K562 (cell line): ENCODE data around the gene QSOX2. TPM values are rescaled to one million over a fixed set of nuclear protein-coding genes. Genes with fewer than 3 reads are reported as not detected.

Source experiments
- CHD4 ChIP-seq: fragments of 200-600 bp; sonication (generic); IDR thresholded peaks from 3 replicates; pipeline ENCODE4 v1.6.1; 2012; ENCODE audit warnings: low read depth, mild to moderate bottlenecking, mixed read lengths, low read length, inconsistent platforms; ENCODE audit not compliant: insufficient read depth, insufficient replicate concordance, poor library complexity, severe bottlenecking
- CREB3L1 ChIP-seq: fragments of 450-650 bp; IDR thresholded peaks from 2 replicates; pipeline ENCODE4 v1.6.1; 2014; ENCODE audit warnings: low read depth, mild to moderate bottlenecking, moderate library complexity, borderline replicate concordance
- CXXC5 ChIP-seq: fragments of 250-450 bp; sonication (Bioruptor Pico); IDR thresholded peaks from 2 replicates; pipeline ENCODE4 v1.8.0; 2022; ENCODE audit warnings: inconsistent platforms, mild to moderate bottlenecking, moderate library complexity
- E2F3 ChIP-seq: fragments of 250-450 bp; sonication (Bioruptor Pico); IDR thresholded peaks from 2 replicates; pipeline ENCODE4 v1.4.0; 2020; ENCODE audit warnings: mild to moderate bottlenecking
- FOSL1 ChIP-seq: fragments of 200-800 bp; sonication (Bioruptor generic); conservative IDR thresholded peaks from 2 replicates; pipeline ENCODE4 v1.6.1; 2016; ENCODE audit warnings: missing genetic modification characterization, missing compliant biosample characterization
- JUND ChIP-seq, 2 experiments: IDR thresholded peaks; 2 replicates in 1 of 2; 3 replicates in 1 of 2; pipeline ENCODE4 v1.6.1; 2011; ENCODE audit warnings: borderline replicate concordance in 2 of 2, low read depth in 2 of 2, low read length in 2 of 2, improper control_type of control experiment in 1 of 2, missing biosample characterization in 1 of 2, missing genetic modification characterization in 1 of 2, missing genetic modification reagents in 1 of 2
- NR2C2 ChIP-seq, 2 experiments: fragments of 200-800 bp in 1 of 2; sonication (Bioruptor generic) in 1 of 2; sonication (generic) in 1 of 2; formaldehyde crosslinking in 1 of 2; IDR thresholded peaks; 2 replicates each; pipeline versions ENCODE4 v1.6.1 to v1.8.0; 2016 to 2022; ENCODE audit warnings: mild to moderate bottlenecking in 1 of 2, missing compliant biosample characterization in 1 of 2, missing genetic modification characterization in 1 of 2, missing genetic modification reagents in 1 of 2
- PRMT5 ChIP-seq: sonication (generic); formaldehyde crosslinking; IDR thresholded peaks from 2 replicates; pipeline ENCODE4 v1.5.0; 2020; ENCODE audit warnings: missing genetic modification reagents
- SREBF2 ChIP-seq: sonication (generic); formaldehyde crosslinking; IDR thresholded peaks from 2 replicates; pipeline ENCODE4 v1.4.0; 2020; ENCODE audit warnings: mild to moderate bottlenecking, missing genetic modification reagents
- SRSF1 ChIP-seq: fragments of 200-400 bp; formaldehyde crosslinking; IDR thresholded peaks from 2 replicates; pipeline ENCODE4 v1.6.1; 2017; ENCODE audit warnings: mild to moderate bottlenecking, low read depth, low read length, moderate library complexity
- TCF3 ChIP-seq: sonication (generic); formaldehyde crosslinking; IDR thresholded peaks from 2 replicates; pipeline ENCODE4 v1.4.0; 2020; ENCODE audit warnings: mild to moderate bottlenecking, missing genetic modification reagents
- ZC3H4 ChIP-seq: sonication (generic); formaldehyde crosslinking; IDR thresholded peaks from 2 replicates; pipeline ENCODE4 v1.9.0; 2021; ENCODE audit warnings: missing genetic modification reagents, borderline replicate concordance
- ZNF175 ChIP-seq: fragments of 200-800 bp; sonication (Bioruptor generic); IDR thresholded peaks from 2 replicates; pipeline ENCODE4 v1.6.1; 2016; ENCODE audit warnings: low read depth, mild to moderate bottlenecking, missing genetic modification characterization, missing compliant biosample characterization
- ZNF589 ChIP-seq: fragments of 200-800 bp; sonication (Bioruptor generic); IDR thresholded peaks from 2 replicates; pipeline ENCODE4 v1.6.1; 2016; ENCODE audit warnings: low read depth, missing genetic modification characterization, missing compliant biosample characterization
- ZNF778 ChIP-seq: fragments of 450-650 bp; formaldehyde crosslinking; IDR thresholded peaks from 2 replicates; pipeline ENCODE4 v1.4.0; 2020; ENCODE audit warnings: mild to moderate bottlenecking, moderate library complexity
- polyA plus RNA-seq, 8 experiments: library from polyadenylated mRNA; depleted of rRNA in 4 of 8; stranded (reverse) in 5 of 8; unstranded in 3 of 8; fragments of >200 nt; fragmentation: Nextera tagmentation in 2 of 8; fragmentation: Illumina TruSeq in 1 of 8; extraction: Ambion mirVana in 2 of 8; extraction: Trizol in 1 of 8; gene quantifications; 2 replicates each; pipeline versions ENCODE4 v1.2.1 to v1.2.3, GENCODE V29; 2011 to 2014; ENCODE audit warnings: inconsistent platforms in 1 of 8, missing spikeins in 1 of 8
- total RNA-seq, 7 experiments: library from RNA; depleted of rRNA in 6 of 7; stranded (reverse); fragments of >200 nt in 6 of 7; fragmentation: Illumina TruSeq in 2 of 7; extraction: Trizol in 2 of 7; gene quantifications; 2 replicates each; pipeline versions ENCODE4 v1.2.1 to v1.2.3, GENCODE V29; 2011 to 2021; ENCODE audit warnings: low replicate concordance in 1 of 7
- TF ChIP-seq, protein P1 (sequence below): fragments of 450-650 bp; IDR thresholded peaks from 2 replicates; pipeline ENCODE4 v1.6.1; 2018; ENCODE audit not compliant: partially characterized antibody
- TF ChIP-seq, protein P2 (sequence below): fragments of 450-650 bp; formaldehyde crosslinking; IDR thresholded peaks from 2 replicates; pipeline ENCODE4 v1.4.0; 2020; ENCODE audit warnings: mild to moderate bottlenecking, moderate library complexity
- TF ChIP-seq, protein P3 (sequence below): fragments of 250-450 bp; sonication (Bioruptor Pico); IDR thresholded peaks from 2 replicates; pipeline ENCODE4 v1.8.0; 2022; ENCODE audit warnings: inconsistent platforms

QSOX2 gene
- total and polyA plus RNA-seq, 9 of the 15 experiments (the other 6 are each of a cell fraction or from before 2014, with no cell fraction given) = 0.51 to 23.7 (median 12.7) TPM

DNA sequence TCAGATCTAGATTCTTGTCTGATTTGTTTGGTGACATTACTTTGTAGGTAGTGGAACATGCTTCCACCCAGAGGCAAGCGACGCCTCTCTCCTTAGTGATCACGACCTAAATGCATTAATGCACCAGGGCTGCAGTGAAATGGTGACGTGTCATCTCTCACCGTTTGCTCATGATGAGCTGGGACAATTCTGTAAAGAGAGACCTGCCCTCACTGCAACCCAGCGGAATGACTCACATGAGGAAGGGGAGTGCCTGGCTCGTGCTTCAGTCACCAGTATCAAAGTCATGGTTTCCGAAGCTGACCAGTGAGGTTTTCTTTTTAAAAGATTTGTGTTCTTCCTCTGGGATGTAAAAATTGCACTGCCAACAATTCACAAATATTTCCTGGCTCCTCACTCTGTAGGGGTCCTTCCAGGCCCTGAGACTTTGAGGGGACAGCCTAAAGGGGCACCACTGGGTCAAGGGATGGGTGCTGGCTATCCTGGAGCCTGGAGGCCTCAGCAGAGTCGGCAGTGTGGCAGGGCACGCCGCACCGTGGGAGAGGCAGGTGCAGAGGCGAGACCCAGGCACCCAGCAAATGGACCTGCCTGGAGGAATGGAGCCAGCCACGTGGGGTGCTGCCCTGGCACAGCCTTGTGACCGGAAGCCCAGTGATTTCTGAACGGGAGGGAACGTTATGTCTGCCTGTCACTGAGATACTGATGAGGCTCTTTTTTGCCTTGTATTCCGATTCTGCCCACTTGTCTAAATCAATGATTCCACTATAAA, 17.3 kb downstream of the QSOX2 start (continued):
- TF ChIP-seq, protein P1, sequence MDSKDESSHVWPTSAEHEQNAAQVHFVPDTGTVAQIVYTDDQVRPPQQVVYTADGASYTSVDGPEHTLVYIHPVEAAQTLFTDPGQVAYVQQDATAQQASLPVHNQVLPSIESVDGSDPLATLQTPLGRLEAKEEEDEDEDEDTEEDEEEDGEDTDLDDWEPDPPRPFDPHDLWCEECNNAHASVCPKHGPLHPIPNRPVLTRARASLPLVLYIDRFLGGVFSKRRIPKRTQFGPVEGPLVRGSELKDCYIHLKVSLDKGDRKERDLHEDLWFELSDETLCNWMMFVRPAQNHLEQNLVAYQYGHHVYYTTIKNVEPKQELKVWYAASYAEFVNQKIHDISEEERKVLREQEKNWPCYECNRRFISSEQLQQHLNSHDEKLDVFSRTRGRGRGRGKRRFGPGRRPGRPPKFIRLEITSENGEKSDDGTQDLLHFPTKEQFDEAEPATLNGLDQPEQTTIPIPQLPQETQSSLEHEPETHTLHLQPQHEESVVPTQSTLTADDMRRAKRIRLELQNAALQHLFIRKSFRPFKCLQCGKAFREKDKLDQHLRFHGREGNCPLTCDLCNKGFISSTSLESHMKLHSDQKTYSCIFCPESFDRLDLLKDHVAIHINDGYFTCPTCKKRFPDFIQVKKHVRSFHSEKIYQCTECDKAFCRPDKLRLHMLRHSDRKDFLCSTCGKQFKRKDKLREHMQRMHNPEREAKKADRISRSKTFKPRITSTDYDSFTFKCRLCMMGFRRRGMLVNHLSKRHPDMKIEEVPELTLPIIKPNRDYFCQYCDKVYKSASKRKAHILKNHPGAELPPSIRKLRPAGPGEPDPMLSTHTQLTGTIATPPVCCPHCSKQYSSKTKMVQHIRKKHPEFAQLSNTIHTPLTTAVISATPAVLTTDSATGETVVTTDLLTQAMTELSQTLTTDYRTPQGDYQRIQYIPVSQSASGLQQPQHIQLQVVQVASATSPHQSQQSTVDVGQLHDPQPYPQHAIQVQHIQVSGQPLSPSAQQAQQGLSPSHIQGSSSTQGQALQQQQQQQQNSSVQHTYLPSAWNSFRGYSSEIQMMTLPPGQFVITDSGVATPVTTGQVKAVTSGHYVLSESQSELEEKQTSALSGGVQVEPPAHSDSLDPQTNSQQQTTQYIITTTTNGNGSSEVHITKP = no peak
- TF ChIP-seq, protein P2, sequence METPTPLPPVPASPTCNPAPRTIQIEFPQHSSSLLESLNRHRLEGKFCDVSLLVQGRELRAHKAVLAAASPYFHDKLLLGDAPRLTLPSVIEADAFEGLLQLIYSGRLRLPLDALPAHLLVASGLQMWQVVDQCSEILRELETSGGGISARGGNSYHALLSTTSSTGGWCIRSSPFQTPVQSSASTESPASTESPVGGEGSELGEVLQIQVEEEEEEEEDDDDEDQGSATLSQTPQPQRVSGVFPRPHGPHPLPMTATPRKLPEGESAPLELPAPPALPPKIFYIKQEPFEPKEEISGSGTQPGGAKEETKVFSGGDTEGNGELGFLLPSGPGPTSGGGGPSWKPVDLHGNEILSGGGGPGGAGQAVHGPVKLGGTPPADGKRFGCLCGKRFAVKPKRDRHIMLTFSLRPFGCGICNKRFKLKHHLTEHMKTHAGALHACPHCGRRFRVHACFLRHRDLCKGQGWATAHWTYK = no peak
- TF ChIP-seq, protein P3, sequence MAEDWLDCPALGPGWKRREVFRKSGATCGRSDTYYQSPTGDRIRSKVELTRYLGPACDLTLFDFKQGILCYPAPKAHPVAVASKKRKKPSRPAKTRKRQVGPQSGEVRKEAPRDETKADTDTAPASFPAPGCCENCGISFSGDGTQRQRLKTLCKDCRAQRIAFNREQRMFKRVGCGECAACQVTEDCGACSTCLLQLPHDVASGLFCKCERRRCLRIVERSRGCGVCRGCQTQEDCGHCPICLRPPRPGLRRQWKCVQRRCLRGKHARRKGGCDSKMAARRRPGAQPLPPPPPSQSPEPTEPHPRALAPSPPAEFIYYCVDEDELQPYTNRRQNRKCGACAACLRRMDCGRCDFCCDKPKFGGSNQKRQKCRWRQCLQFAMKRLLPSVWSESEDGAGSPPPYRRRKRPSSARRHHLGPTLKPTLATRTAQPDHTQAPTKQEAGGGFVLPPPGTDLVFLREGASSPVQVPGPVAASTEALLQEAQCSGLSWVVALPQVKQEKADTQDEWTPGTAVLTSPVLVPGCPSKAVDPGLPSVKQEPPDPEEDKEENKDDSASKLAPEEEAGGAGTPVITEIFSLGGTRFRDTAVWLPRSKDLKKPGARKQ (CRISPR knock-in tag) = no peak
- TF ChIP-seq E2F3 = no peak
- TF ChIP-seq CREB3L1 = 0 out of 2 replicates have a peak, but pooled peaks have one; percentile 37
- no peak for TF ChIP-seq SREBF2 (CRISPR knock-in tag)
- no peak for TF ChIP-seq TCF3 (CRISPR knock-in tag)
- peak; percentile 74; the same call in 1 of the 2 replicates for TF ChIP-seq JUND (IDR thresholded peaks at IDR 0.05; ENCODE audit: borderline replicate concordance, low read depth, low read length)
- TF ChIP-seq JUND (tag; IDR thresholded peaks at IDR 0.05; ENCODE audit: borderline replicate concordance, low read depth, low read length) = no peak
- no peak for TF ChIP-seq CHD4
- no peak for TF ChIP-seq ZNF589 (CRISPR knock-in tag)
- TF ChIP-seq PRMT5 (CRISPR knock-in tag) = no peak
- TF ChIP-seq ZC3H4 (CRISPR knock-in tag) = no peak
- TF ChIP-seq CXXC5 (CRISPR knock-in tag) = no peak
- peak; percentile 84 for TF ChIP-seq FOSL1 (tag)
- TF ChIP-seq ZNF778 (CRISPR knock-in tag) = no peak
- TF ChIP-seq SRSF1 = no peak
- TF ChIP-seq NR2C2 (CRISPR knock-in tag; IDR thresholded peaks at IDR 0.05) = no peak
- no peak for TF ChIP-seq NR2C2 (tag; IDR thresholded peaks at IDR 0.05)
- no peak for TF ChIP-seq ZNF175 (CRISPR knock-in tag)
